NCI-H1694 treated with DMSO at 0.1 percent for 48 hours (cell line): ENCODE measurements around the gene DGLUCY.
"Not testable (repeated sequence)": the region's sequence is repeated elsewhere in the genome, so short reads cannot be mapped to it uniquely, and the experiment has no call there.

Experiments
- DNase-seq: peaks from one replicate; lab custom pipeline; 2025; lab: John Stamatoyannopoulos, UW

The DGLUCY gene

DNA sequence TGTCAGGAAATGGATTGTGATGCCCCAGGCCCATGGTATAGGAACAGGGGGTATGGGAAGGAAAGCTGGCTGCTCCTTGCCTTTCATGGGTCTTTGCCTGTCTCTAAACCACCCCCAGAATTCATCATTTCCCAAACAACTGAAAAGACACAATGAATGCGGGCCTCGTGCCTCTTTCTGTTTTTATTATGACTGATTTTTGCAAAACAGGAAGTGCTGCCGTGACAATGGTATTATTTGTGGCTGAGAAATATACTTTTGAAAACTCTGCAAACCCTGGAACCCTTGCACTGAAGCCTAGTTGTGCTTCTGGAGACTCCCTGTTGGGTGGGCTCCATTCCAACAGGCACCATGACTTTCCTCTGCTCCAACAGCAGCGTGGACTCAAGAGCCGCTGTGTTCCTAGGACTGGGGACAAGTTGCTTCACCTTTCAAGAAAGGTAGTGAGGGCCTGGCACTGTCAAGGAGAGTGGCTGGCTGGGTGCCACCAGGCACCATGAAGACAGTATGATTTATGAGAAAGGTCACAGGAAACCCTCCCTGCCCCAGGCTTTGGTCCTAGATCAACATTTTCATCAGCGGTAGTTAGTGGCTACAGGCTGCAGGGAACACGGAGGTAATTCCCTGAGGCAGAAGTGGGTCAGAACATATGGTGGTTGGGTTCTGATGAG lies 4.8 kb upstream of the DGLUCY start:
- no peak for DNase-seq

DNA sequence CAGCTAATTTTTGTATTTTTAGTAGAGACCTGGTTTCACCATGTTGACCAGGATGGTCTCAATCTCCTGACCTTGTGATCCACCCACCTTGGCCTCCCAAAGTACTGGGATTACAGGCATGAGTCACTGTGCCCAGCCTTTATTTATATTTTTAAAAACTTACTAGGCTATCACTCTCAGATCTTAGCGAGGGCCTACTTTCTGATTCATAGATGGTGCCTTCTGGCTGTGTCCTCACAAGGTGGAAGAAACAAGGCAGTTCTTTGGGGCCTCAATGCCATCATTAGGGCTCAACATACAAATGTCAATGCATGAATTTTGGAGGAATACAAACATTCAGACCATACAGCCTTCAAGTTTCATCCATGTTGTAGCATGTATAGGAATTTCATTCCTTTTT lies 2.4 kb upstream of the DGLUCY start:
- DNase-seq: no peak

DNA sequence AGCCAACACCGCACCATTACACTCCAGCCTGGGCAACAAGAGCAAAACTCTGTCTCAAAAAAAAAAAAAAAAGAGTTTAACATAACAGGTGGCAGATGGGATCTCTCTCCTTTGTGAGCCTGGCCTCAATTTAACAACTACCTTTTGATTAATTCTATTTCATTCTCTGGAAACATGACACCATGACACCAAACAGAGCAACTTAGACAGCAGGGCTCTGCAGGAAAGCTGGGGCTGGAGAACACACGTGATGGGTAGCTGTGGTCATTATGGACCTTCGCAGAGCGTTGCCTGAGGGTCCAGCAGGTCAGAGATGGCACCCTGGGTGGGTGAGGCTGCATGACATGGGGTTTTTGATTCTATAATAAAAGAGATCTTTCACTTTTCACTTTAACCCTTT lies 1.7 kb upstream of the DGLUCY start:
- DNase-seq: peak; percentile 44

- DNase-seq: peak; percentile 63
These were observed 499 bp downstream of the DGLUCY start for GRCh38 chr14:91114079-91115065.

- DNase-seq: no peak
These were observed 2.3 kb downstream of the DGLUCY start for GRCh38 chr14:91115986-91116770.

DNA sequence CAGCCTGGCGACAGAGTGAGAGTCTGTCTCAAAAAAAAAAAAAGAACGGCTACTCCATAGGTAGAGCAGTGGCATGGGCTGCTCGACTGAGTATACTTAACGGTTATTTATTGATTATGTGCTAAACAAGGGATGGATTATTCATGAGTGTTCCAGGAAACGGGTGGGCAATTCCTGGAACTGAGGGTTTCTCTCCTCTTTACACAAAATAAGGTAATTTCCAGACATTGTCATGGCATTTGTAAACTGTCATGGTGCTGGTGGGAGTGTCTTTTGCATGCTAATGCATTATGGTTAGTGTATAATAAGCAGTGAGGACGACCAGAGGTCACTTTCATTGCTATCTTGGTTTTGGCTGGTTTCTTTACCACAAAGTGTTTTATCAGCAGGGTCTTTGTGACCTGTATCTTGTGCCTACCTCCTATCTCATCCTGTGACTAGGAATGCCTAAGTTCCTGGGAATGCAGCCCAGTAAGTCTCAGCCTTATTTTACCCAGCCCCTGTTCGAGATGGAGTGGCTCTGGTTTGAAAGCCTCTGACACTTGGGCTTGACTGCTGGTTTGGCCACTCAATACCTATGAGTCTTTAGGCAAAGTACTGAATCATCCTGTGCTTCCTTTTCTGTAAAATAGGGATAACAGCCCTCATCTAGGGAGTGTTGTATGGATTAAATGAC lies 3.2 kb downstream of the DGLUCY start:
- DNase-seq: no peak

DNA sequence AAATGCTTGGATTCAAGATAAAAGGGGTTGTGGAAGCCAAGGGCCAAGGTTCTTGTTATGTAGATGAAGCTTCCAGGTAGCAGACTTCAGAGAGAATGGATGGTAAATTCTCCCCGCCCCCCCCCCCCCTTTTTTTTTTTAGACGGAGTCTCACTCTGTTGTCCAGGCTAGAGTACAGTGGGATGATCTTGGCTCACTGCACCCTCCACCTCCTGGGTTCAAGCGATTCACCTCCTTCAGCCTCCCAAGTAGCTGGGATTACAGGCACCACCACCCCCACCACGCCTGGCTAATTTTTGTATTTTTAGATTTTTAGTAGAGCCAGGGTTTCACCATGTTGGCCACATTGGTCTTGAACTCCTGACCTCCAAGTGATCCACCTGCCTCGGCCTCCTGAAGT lies 4.1 kb downstream of the DGLUCY start:
- no peak for DNase-seq

DNA sequence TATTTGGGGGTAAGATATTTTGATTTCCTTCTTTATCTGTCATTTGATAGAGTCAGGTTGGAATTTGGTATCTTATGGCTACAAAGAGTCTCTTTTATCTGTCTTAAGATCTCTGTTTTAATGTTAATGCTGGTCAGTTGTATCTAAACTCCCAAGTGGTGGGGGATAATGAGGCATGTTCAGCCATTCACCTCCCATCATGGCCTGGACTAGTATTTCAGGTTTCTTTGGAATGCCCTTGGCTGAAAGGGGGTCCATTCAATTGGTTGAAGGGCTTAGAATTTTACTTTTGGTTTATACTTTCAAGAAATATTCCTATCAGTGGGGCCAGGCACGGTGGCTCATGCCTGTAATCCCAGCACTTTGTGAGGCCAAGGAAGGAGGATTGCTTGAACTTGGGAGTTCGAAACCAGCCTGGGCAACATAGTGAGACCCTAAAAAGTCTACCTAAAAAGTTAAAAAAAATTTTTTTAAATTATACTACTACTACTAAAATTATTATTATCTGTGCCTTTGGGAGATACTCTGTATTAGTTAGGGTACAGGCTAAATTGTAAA lies 4.7 kb downstream of the DGLUCY start:
- DNase-seq: no peak

DNA sequence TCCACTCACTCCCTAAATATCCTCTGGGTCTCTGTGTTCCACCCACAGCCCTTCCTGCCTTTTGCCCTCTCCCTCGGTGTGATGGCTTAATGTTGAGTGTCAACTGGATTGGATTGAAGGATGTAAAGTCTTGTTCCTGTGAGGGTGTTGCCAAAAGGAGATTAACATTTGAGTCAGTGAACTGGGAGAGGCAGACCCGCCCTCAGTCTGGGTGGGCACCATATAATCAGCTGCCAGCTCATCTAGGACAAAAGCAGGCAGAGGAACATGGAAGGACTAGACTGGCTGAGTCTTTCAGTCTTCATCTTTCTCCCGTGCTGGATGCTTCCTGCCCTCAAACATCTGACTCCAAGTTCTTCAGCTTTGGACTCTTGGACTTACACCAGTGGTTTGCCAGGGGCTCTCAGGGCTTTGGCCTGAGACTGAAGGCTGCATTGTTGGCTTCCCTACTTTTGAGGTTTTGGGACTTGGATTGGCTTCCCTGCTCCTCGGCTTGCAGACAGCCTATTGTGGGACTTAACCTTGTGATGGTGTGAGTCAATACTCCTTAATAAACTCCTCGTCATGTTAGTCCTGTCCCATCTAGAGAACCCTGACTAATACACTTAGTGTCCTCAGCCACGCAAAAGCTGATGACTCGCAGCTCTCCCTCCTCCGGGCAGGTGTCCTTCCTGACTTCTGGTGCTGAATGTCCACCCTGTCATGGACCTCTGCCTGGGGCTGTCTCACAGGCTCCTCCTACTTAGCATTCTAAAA lies 5.9 kb downstream of the DGLUCY start:
- DNase-seq: no peak

DNA sequence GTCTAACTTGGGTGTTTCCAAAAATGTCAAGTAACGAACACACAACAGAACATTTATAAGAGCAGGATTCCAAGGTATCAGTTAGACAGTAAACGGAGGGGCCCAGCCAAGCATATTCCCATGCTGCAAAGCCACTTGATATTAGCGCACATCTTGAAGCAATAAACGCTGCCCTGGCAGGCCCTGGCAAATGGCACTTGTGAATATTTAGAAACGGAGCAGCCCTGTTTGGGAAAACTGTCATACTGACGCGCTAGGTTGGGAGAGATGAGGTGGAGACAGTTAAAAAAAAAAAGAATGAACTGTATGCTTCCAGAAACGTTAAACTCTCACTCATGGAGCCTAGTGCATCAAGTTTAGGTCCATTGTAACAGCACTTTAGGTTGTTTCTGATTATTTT lies 9.3 kb downstream of the DGLUCY start:
- DNase-seq: no peak

DNA sequence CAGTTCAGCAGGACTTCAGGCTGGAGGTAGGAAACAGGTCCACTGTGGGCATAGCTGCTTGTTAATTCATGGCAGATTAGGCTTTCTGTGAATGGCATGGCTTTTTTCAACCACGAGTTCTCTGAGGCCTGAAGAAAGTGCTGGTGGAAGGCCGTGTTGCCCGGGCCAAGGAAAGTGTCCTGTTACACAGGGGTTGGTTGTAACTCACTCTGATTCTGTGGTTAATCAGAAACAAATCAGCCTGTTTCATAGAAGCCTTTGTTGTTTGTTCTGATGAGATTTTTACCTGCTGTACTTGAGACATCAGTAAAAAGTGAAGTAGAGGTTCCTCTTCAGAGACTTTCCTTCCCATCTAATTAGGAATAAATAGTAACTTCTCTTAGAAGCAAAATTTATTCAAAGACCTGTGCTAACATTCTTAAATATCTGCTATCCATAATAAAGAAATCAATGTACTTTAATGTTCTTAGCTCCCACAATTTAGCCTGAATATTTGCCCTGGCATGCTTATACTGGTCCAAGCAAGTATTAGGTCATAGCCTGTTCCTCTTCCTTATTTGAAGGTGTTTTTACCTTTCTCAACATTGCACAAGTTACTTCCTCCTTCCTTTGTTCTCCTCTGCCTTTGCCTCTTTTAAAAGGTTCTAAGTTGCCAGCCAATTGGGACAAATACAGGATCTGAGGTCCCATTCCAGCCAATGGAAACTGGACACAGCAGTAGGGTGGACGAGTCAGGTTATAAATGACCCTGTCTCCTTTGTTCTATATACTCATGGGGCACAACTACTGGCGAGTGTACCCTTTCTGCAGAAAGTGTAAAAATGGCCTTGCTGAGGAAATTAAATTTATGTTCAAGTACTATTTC lies 10.8 kb downstream of the DGLUCY start:
- not testable (repeated sequence) for DNase-seq

- DNase-seq: no peak
These were observed 11.4 kb downstream of the DGLUCY start for GRCh38 chr14:91125271-91125660.

GRCh38 chr14:91125801-91126200 lies 11.9 kb downstream of the DGLUCY start:
- no peak for DNase-seq

DNA sequence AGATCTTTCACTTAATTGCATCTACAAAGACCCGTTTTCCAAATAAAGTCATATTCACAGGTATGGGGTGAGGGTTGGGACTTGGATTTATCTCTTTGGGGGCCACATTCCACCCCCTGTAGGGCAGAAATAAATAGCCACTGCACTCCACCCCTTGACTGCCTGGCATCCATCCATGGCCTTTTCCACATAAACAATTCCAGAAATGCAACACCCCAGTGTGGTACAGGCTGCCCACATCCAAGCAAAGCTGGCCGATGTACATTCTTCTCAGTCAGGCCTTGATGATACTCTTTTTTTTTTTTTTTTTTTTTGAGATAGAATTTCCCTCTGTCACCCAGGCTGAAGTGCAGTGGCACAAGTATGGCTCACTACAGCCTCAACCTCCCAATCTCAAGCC lies 12.9 kb downstream of the DGLUCY start:
- DNase-seq: no peak

DNA sequence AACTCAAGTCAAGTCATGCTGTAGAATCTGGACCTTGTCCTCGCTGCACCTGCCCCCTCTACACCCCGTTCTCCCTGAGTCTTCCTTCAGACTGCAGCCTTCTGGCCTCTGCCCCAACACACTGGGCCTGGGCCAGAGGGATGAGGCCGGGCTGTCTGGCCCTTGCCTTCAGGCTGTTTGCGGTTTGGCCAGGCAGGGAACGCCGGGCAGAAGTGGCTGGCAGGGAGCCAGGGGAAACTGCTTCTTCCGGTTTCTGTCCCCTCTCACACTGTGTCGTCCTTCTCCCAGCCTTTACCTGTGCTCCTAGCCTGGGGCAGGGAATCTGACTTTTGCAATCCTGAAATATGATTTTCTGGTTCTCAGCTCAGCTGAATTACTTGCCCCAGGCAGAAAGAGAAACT lies 13.5 kb downstream of the DGLUCY start:
- DNase-seq: no peak

DNA sequence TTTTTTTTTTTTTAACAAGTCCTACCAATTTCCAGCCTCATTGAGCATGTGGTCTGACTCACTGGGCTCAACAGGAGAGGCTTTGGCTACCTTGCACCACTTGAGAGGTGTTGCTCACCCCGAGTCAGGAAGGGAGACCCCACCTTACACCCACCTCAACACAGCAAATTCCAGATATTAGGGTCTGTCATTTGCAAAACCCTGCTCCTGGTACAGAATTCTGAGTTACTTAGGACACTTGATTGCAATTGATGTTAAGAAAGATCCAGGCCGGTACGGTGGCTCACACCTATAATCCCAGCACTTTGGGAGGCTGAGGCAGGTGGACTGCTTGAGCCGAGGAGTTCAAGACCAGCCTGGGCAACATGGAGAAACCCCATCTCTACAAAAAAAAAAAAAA lies 14.1 kb downstream of the DGLUCY start:
- no peak for DNase-seq

DNA sequence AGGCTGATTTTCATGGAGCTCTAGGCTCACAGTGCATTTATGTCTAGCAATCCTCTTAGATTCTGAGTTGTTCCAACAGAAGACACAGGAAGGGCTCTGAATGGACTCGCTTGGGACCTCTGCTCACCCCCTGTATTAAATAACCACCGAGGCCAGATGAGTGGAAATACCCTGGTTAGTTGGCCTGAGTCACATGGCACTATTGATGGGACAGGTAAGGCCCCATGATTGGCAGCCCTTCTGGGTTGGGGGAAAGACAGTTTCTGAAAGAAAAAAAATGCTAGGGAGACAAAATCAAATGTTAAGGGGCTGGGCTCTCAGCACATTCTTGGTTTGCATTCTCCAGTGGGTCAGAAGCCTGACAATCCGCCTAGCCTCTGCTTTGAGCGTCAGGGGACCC lies 14.8 kb downstream of the DGLUCY start:
- no peak for DNase-seq

GRCh38 chr14:91129261-91129660 lies 15.4 kb downstream of the DGLUCY start:
- DNase-seq: no peak

- no peak for DNase-seq
These were observed 21.2 kb downstream of the DGLUCY start for GRCh38 chr14:91135039-91135438.
